HEK293 (cell line): ENCODE results near the gene FUBP3.

ENCODE experiments used
- BCL11B ChIP-seq: fragments of 450-650 bp; formaldehyde crosslinking; IDR thresholded peaks from 2 replicates; pipeline ENCODE4 v1.5.1; 2016; ENCODE audit warnings: low read depth, missing biosample characterization, missing genetic modification characterization
- GLI4 ChIP-seq: fragments of 450-650 bp; formaldehyde crosslinking; IDR thresholded peaks from 2 replicates; pipeline ENCODE4 v1.5.1; 2016; ENCODE audit warnings: missing biosample characterization, missing genetic modification characterization
- PRDM1 ChIP-seq: fragments of 450-650 bp; formaldehyde crosslinking; IDR thresholded peaks from 2 replicates; pipeline ENCODE4; 2016; ENCODE audit warnings: missing biosample characterization, missing genetic modification characterization
- TCF7L2 ChIP-seq: IDR thresholded peaks from 2 replicates; pipeline ENCODE4 v1.6.1; 2011; ENCODE audit warnings: low read depth, mild to moderate bottlenecking, inconsistent platforms, low read length, moderate library complexity, borderline replicate concordance
- ZBTB7A ChIP-seq: fragments of 450-650 bp; formaldehyde crosslinking; IDR thresholded peaks from 2 replicates; pipeline ENCODE4 v1.5.1; 2016; ENCODE audit warnings: low read depth, missing biosample characterization, missing genetic modification characterization
- ZNF112 ChIP-seq: fragments of 450-650 bp; formaldehyde crosslinking; IDR thresholded peaks from 2 replicates; pipeline ENCODE4 v1.5.0; 2017; ENCODE audit warnings: missing biosample characterization, missing genetic modification characterization
- ZNF132 ChIP-seq: fragments of 450-650 bp; formaldehyde crosslinking; IDR thresholded peaks from 2 replicates; pipeline ENCODE4 v1.5.1; 2017; ENCODE audit warnings: missing biosample characterization, missing genetic modification characterization, borderline replicate concordance
- ZNF138 ChIP-seq: fragments of 450-650 bp; formaldehyde crosslinking; IDR thresholded peaks from 2 replicates; pipeline ENCODE4 v1.5.1; 2016; ENCODE audit warnings: missing biosample characterization, missing genetic modification characterization, borderline replicate concordance
- ZNF449 ChIP-seq: fragments of 450-650 bp; formaldehyde crosslinking; IDR thresholded peaks from 2 replicates; pipeline ENCODE4 v1.5.1; 2017; ENCODE audit warnings: missing biosample characterization, mild to moderate bottlenecking, missing genetic modification characterization, moderate library complexity
- ZSCAN30 ChIP-seq: fragments of 450-650 bp; IDR thresholded peaks from 2 replicates; pipeline ENCODE4 v1.5.1; 2018; ENCODE audit warnings: missing biosample characterization, mild to moderate bottlenecking, missing genetic modification characterization, moderate library complexity
- TF ChIP-seq, protein P1 (sequence below): fragments of 450-650 bp; formaldehyde crosslinking; IDR thresholded peaks from 2 replicates; pipeline ENCODE4 v1.5.1; 2016; ENCODE audit warnings: missing biosample characterization, missing genetic modification characterization

GRCh38 chr9:130654879-130655278, 75.5 kb downstream of the FUBP3 start:
- TF ChIP-seq, protein P1, sequence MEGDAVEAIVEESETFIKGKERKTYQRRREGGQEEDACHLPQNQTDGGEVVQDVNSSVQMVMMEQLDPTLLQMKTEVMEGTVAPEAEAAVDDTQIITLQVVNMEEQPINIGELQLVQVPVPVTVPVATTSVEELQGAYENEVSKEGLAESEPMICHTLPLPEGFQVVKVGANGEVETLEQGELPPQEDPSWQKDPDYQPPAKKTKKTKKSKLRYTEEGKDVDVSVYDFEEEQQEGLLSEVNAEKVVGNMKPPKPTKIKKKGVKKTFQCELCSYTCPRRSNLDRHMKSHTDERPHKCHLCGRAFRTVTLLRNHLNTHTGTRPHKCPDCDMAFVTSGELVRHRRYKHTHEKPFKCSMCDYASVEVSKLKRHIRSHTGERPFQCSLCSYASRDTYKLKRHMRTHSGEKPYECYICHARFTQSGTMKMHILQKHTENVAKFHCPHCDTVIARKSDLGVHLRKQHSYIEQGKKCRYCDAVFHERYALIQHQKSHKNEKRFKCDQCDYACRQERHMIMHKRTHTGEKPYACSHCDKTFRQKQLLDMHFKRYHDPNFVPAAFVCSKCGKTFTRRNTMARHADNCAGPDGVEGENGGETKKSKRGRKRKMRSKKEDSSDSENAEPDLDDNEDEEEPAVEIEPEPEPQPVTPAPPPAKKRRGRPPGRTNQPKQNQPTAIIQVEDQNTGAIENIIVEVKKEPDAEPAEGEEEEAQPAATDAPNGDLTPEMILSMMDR (tag by site-specific recombination), result no peak
- TF ChIP-seq ZSCAN30 (tag by site-specific recombination) (no peak), ZNF449 (no peak), BCL11B (tag by site-specific recombination) (no peak), ZNF112 (tag by site-specific recombination) (no peak), ZNF132 (tag by site-specific recombination) (no peak), PRDM1 (no peak), GLI4 (no peak), TCF7L2 (no peak), ZNF138 (tag by site-specific recombination) (no peak), ZBTB7A (no peak)
